ENCODE data around the gene C1QL1.

The C1QL1 gene

GRCh38 chr17:44971776-44972483 is 3.8 kb upstream of the C1QL1 start:
- Histone ChIP-seq H3K9ac (ENCODE audit: low read length) (no peak overlapping the region), H3K9me3 (ENCODE audit: low read length) (no peaks in the 10 kb centered on the region), H3K27me3 (ENCODE audit: control insufficient read depth in 1 of 2, insufficient read depth in 2 of 2, low read length in 2 of 2) (peaks cover 6 to 13% of the 10 kb centered on the region in 2 donors), H3K27ac (ENCODE audit: low read depth, low read length) (no peak overlapping the region), H3K36me3 (ENCODE audit: insufficient read depth, low read length) (no peaks in the 10 kb centered on the region), H3K4me1 (ENCODE audit: insufficient read depth, low read length) (peaks cover 28% of the 10 kb centered on the region), H3K4me3 (ENCODE audit: low read depth in 1 of 2, low read length in 2 of 2) (no peak overlapping the region)

GRCh38 chr17:44970136-44970741 is 2.1 kb upstream of the C1QL1 start:
- Histone ChIP-seq H3K4me3 (ENCODE audit: low read depth in 1 of 2, low read length in 2 of 2) (peak overlapping the region; percentile 44 to 56), H3K27me3 (ENCODE audit: control insufficient read depth in 1 of 2, insufficient read depth in 2 of 2, low read length in 2 of 2) (peaks cover 21 to 29% of the 10 kb centered on the region in 2 donors), H3K27ac (ENCODE audit: low read depth, low read length) (peak overlapping the region; percentile 68), H3K9ac (ENCODE audit: low read length) (peak overlapping the region; percentile 32), H3K9me3 (ENCODE audit: low read length) (no peaks in the 10 kb centered on the region), H3K4me1 (ENCODE audit: insufficient read depth, low read length) (peaks cover 28% of the 10 kb centered on the region), H3K36me3 (ENCODE audit: insufficient read depth, low read length) (no peaks in the 10 kb centered on the region)

- no peaks in the 10 kb centered on the region for H3K36me3 ChIP-seq (ENCODE audit: insufficient read depth, low read length)
- H3K9ac ChIP-seq (ENCODE audit: low read length) = peak overlapping the region; percentile 27
- H3K9me3 ChIP-seq (ENCODE audit: low read length) = no peaks in the 10 kb centered on the region
- H3K27ac ChIP-seq (ENCODE audit: low read depth, low read length) = peak overlapping the region; percentile 35
- H3K4me1 ChIP-seq (ENCODE audit: insufficient read depth, low read length) = peaks cover 28% of the 10 kb centered on the region
- peaks cover 21 to 29% of the 10 kb centered on the region in 2 donors for H3K27me3 ChIP-seq (ENCODE audit: control insufficient read depth in 1 of 2, insufficient read depth in 2 of 2, low read length in 2 of 2)
- peak overlapping the region; percentile 44 to 82 for H3K4me3 ChIP-seq (ENCODE audit: low read depth in 1 of 2, low read length in 2 of 2)
These were observed 1.2 kb upstream of the C1QL1 start for GRCh38 chr17:44969144-44969780.

- Histone ChIP-seq H3K4me3 (ENCODE audit: low read depth in 1 of 2, low read length in 2 of 2) (no peak overlapping the region), H3K9ac (ENCODE audit: low read length) (no peak overlapping the region), H3K27ac (ENCODE audit: low read depth, low read length) (no peak overlapping the region), H3K36me3 (ENCODE audit: insufficient read depth, low read length) (no peaks in the 10 kb centered on the region), H3K9me3 (ENCODE audit: low read length) (no peaks in the 10 kb centered on the region), H3K27me3 (ENCODE audit: control insufficient read depth in 1 of 2, insufficient read depth in 2 of 2, low read length in 2 of 2) (peaks cover 21 to 31% of the 10 kb centered on the region in 2 donors), H3K4me1 (ENCODE audit: insufficient read depth, low read length) (peaks cover 28% of the 10 kb centered on the region)
These were observed 237 bp downstream of the C1QL1 start for GRCh38 chr17:44967907-44968224.

GRCh38 chr17:44967026-44967906 is 837 bp downstream of the C1QL1 start:
- Histone ChIP-seq H3K36me3 (ENCODE audit: insufficient read depth, low read length) (no peaks in the 10 kb centered on the region), H3K27me3 (ENCODE audit: control insufficient read depth in 1 of 2, insufficient read depth in 2 of 2, low read length in 2 of 2) (peaks cover 21 to 32% of the 10 kb centered on the region in 2 donors), H3K4me3 (ENCODE audit: low read depth in 1 of 2, low read length in 2 of 2) (peak overlapping the region in 1 of 2 donors; percentile 23), H3K4me1 (ENCODE audit: insufficient read depth, low read length) (peaks cover 28% of the 10 kb centered on the region), H3K9me3 (ENCODE audit: low read length) (no peaks in the 10 kb centered on the region), H3K9ac (ENCODE audit: low read length) (no peak overlapping the region), H3K27ac (ENCODE audit: low read depth, low read length) (no peak overlapping the region)

GRCh38 chr17:44966348-44967025 is 1.6 kb downstream of the C1QL1 start:
- H3K4me1 ChIP-seq (ENCODE audit: insufficient read depth, low read length) = peaks cover 28% of the 10 kb centered on the region
- no peak overlapping the region for H3K9ac ChIP-seq (ENCODE audit: low read length)
- peak overlapping the region in 1 of 2 donors; percentile 23 for H3K4me3 ChIP-seq (ENCODE audit: low read depth in 1 of 2, low read length in 2 of 2)
- no peak overlapping the region for H3K27ac ChIP-seq (ENCODE audit: low read depth, low read length)
- no peaks in the 10 kb centered on the region for H3K36me3 ChIP-seq (ENCODE audit: insufficient read depth, low read length)
- no peaks in the 10 kb centered on the region for H3K9me3 ChIP-seq (ENCODE audit: low read length)
- H3K27me3 ChIP-seq (ENCODE audit: control insufficient read depth in 1 of 2, insufficient read depth in 2 of 2, low read length in 2 of 2) = peaks cover 21 to 32% of the 10 kb centered on the region in 2 donors

- Histone ChIP-seq H3K27ac (ENCODE audit: low read depth, low read length) (no peak overlapping the region), H3K36me3 (ENCODE audit: insufficient read depth, low read length) (no peaks in the 10 kb centered on the region), H3K4me3 (ENCODE audit: low read depth in 1 of 2, low read length in 2 of 2) (no peak overlapping the region), H3K9ac (ENCODE audit: low read length) (no peak overlapping the region), H3K9me3 (ENCODE audit: low read length) (no peaks in the 10 kb centered on the region), H3K4me1 (ENCODE audit: insufficient read depth, low read length) (peaks cover 27% of the 10 kb centered on the region), H3K27me3 (ENCODE audit: control insufficient read depth in 1 of 2, insufficient read depth in 2 of 2, low read length in 2 of 2) (peaks cover 21 to 32% of the 10 kb centered on the region in 2 donors)
These were observed 2.4 kb downstream of the C1QL1 start for GRCh38 chr17:44965481-44966234.

GRCh38 chr17:44961921-44962350 is 6.2 kb downstream of the C1QL1 start:
- Histone ChIP-seq H3K27me3 (ENCODE audit: control insufficient read depth in 1 of 2, insufficient read depth in 2 of 2, low read length in 2 of 2) (peaks cover 15 to 30% of the 10 kb centered on the region in 2 donors), H3K9me3 (ENCODE audit: low read length) (no peaks in the 10 kb centered on the region), H3K4me1 (ENCODE audit: insufficient read depth, low read length) (peaks cover 6% of the 10 kb centered on the region)

GRCh38 chr17:44960691-44961090 is 7.4 kb downstream of the C1QL1 start:
- Histone ChIP-seq H3K27me3 (ENCODE audit: control insufficient read depth in 1 of 2, insufficient read depth in 2 of 2, low read length in 2 of 2) (peaks cover 4 to 19% of the 10 kb centered on the region in 2 donors), H3K4me3 (ENCODE audit: low read depth in 1 of 2, low read length in 2 of 2) (no peak overlapping the region), H3K4me1 (ENCODE audit: insufficient read depth, low read length) (no peaks in the 10 kb centered on the region), H3K9me3 (ENCODE audit: low read length) (no peaks in the 10 kb centered on the region), H3K27ac (ENCODE audit: low read depth, low read length) (no peak overlapping the region), H3K9ac (ENCODE audit: low read length) (no peak overlapping the region), H3K36me3 (ENCODE audit: insufficient read depth, low read length) (no peaks in the 10 kb centered on the region)

More at GRCh38 chr17:44961921-44962350, 6.2 kb downstream of the C1QL1 start:
- H3K4me3 ChIP-seq (ENCODE audit: low read depth in 1 of 2, low read length in 2 of 2) = no peak overlapping the region
- no peak overlapping the region for H3K9ac ChIP-seq (ENCODE audit: low read length)
- H3K36me3 ChIP-seq (ENCODE audit: insufficient read depth, low read length) = no peaks in the 10 kb centered on the region
- no peak overlapping the region for H3K27ac ChIP-seq (ENCODE audit: low read depth, low read length)

- no peak overlapping the region for H3K4me3 ChIP-seq (ENCODE audit: low read depth in 1 of 2, low read length in 2 of 2)
- no peak overlapping the region for H3K27ac ChIP-seq (ENCODE audit: low read depth, low read length)
- no peak overlapping the region for H3K9ac ChIP-seq (ENCODE audit: low read length)
- H3K9me3 ChIP-seq (ENCODE audit: low read length) = no peaks in the 10 kb centered on the region
- no peaks in the 10 kb centered on the region for H3K36me3 ChIP-seq (ENCODE audit: insufficient read depth, low read length)
- no peaks in the 10 kb centered on the region for H3K4me1 ChIP-seq (ENCODE audit: insufficient read depth, low read length)
- peaks cover 0 to 15% of the 10 kb centered on the region in 2 donors for H3K27me3 ChIP-seq (ENCODE audit: control insufficient read depth in 1 of 2, insufficient read depth in 2 of 2, low read length in 2 of 2)
These were observed 8.1 kb downstream of the C1QL1 start for GRCh38 chr17:44959821-44960531.
